GM12878 (cell line): Measurements from ENCODE around the gene JOSD2.

Experiments
- CTCF ChIP-seq, 3 experiments: IDR thresholded peaks in 2 of 3; conservative IDR thresholded peaks in 1 of 3; 2 replicates each; pipeline ENCODE4 v1.5.1; 2011; ENCODE audit warnings: low read depth in 3 of 3, low read length in 3 of 3, mild to moderate bottlenecking in 3 of 3, control low read depth in 2 of 3, moderate library complexity in 2 of 3, inconsistent platforms in 1 of 3, mixed read lengths in 1 of 3; ENCODE audit not compliant: control insufficient read depth in 2 of 3, insufficient read depth in 1 of 3; ENCODE audit errors: extremely low read depth in 1 of 3
- POLR2A ChIP-seq: IDR thresholded peaks from 2 replicates; pipeline ENCODE4 v1.6.1; 2011; ENCODE audit warnings: low read depth, mild to moderate bottlenecking, low read length
- TCF7 ChIP-seq: IDR thresholded peaks from 2 replicates; pipeline ENCODE4 v1.6.1; 2014; ENCODE audit warnings: antibody characterized with exemption, borderline replicate concordance
- ZBTB11 ChIP-seq: fragments of 450-650 bp; formaldehyde crosslinking; IDR thresholded peaks from 2 replicates; pipeline ENCODE4 v1.5.0; 2022; ENCODE audit warnings: mild to moderate bottlenecking, missing genetic modification characterization

GRCh38 chr19:50548191-50549058 is 37.4 kb upstream of the JOSD2 start:
- TF ChIP-seq CTCF (IDR thresholded peaks at IDR 0.05 in 2 of 3, conservative IDR thresholded peaks at IDR 0.05 in 1 of 3; ENCODE audit: control insufficient read depth in 2 of 3, extremely low read depth in 1 of 3, insufficient read depth in 1 of 3, low read depth in 3 of 3, low read length in 3 of 3) (no peak), ZBTB11 (CRISPR knock-in tag) (no peak), POLR2A (no peak), TCF7 (no peak)
